SU-DHL-6 (cell line): ENCODE results near the gene FITM1.

Experiments
- H2AFZ ChIP-seq: fragments of 200-600 bp; sonication (generic); 2 replicates; pipeline ENCODE4 v1.6.1; 2014; ENCODE audit warnings: low read depth, mild to moderate bottlenecking, moderate library complexity, mixed read lengths, antibody characterized with exemption, low read length; ENCODE audit not compliant: severe bottlenecking
- H3F3A ChIP-seq: fragments of 200-600 bp; shearing (Covaris generic); 2 replicates; pipeline ENCODE4 v1.6.0; 2016; ENCODE audit warnings: antibody characterized with exemption, mild to moderate bottlenecking; ENCODE audit not compliant: insufficient read depth
- H3K27ac ChIP-seq: fragments of 200-600 bp; sonication (generic); 2 replicates; pipeline ENCODE4 v1.5.1; 2016; ENCODE audit warnings: low read depth, mild to moderate bottlenecking, low read length, moderate library complexity, mixed read lengths
- H3K27me3 ChIP-seq: fragments of 200-600 bp; sonication (generic), shearing (Covaris generic); 2 replicates; pipeline ENCODE4 v1.6.0; 2014; ENCODE audit warnings: mild to moderate bottlenecking, low read length
- H3K36me3 ChIP-seq: fragments of 200-600 bp; sonication (generic); 2 replicates; pipeline ENCODE4 v1.6.1; 2014; ENCODE audit warnings: mild to moderate bottlenecking, low read length, mixed read lengths
- H3K4me2 ChIP-seq: fragments of 300-600, 200-600 bp; shearing (Covaris generic), sonication (generic); 2 replicates; pipeline ENCODE4 v1.6.0; 2014; ENCODE audit warnings: low read length, low read depth, mild to moderate bottlenecking; ENCODE audit not compliant: poor library complexity, severe bottlenecking
- H3K4me3 ChIP-seq: fragments of 200-600 bp; sonication (generic); 2 replicates; pipeline ENCODE4 v1.5.1; 2014; ENCODE audit warnings: antibody characterized with exemption, low read length, mild to moderate bottlenecking, mixed read lengths; ENCODE audit not compliant: insufficient read depth, poor library complexity, severe bottlenecking
- H3K79me2 ChIP-seq: fragments of 200-600 bp; sonication (generic); 2 replicates; pipeline ENCODE4 v1.6.1; 2014; ENCODE audit warnings: mild to moderate bottlenecking, low read length, moderate library complexity; ENCODE audit not compliant: insufficient read depth
- H3K9ac ChIP-seq: fragments of 200-600 bp; sonication (generic); 2 replicates; pipeline ENCODE4 v1.7.0; 2014; ENCODE audit warnings: mild to moderate bottlenecking, low read length
- H3K9me2 ChIP-seq: fragments of 200-600 bp; sonication (generic); replicated peaks from 2 replicates; pipeline ENCODE4 v1.6.1; 2014; ENCODE audit warnings: low read length; ENCODE audit not compliant: insufficient read depth
- H3K9me3 ChIP-seq: fragments of 200-600 bp; sonication (generic); 2 replicates; pipeline ENCODE4 v1.6.1; 2014; ENCODE audit warnings: low read length, mixed read lengths; ENCODE audit not compliant: insufficient read depth
- H4K20me1 ChIP-seq: fragments of 200-600 bp; sonication (generic); 2 replicates; pipeline ENCODE4 v1.6.1; 2014; ENCODE audit warnings: low read depth, mild to moderate bottlenecking, antibody characterized with exemption, low read length, moderate library complexity, mixed read lengths
- CTCF ChIP-seq: fragments of 200-600 bp; sonication (generic); IDR thresholded peaks from one replicate; pipeline ENCODE4 v1.5.1; 2017; ENCODE audit warnings: antibody characterized with exemption, mild to moderate bottlenecking, low read length, moderate library complexity; ENCODE audit not compliant: insufficient read depth, poor library complexity, severe bottlenecking
- EZH2phosphoT487 ChIP-seq: fragments of 200-600 bp; sonication (generic), shearing (Covaris generic); conservative IDR thresholded peaks from 2 replicates; pipeline ENCODE4 v1.6.1; 2018; ENCODE audit warnings: mild to moderate bottlenecking, antibody characterized with exemption, low read length, moderate library complexity, mixed read lengths

The FITM1 gene

GRCh38 chr14:24176599-24176998, 46.1 kb downstream of the FITM1 start:
- Histone ChIP-seq H3K9me2 (no peaks in the 10 kb centered on the region), H4K20me1 (no peaks in the 10 kb centered on the region), H3K36me3 (no peaks in the 10 kb centered on the region), H3K27me3 (no peaks in the 10 kb centered on the region), H3K79me2 (no peaks in the 10 kb centered on the region), H3K9me3 (no peaks in the 10 kb centered on the region), H3K27ac (no peak overlapping the region), H3K4me3 (no peak overlapping the region), H3F3A (no peaks in the 10 kb centered on the region), H3K4me2 (no peak overlapping the region), H2AFZ (no peak overlapping the region), H3K9ac (no peak overlapping the region)
- TF ChIP-seq EZH2phosphoT487: no peak
- no peak for TF ChIP-seq CTCF

DNA sequence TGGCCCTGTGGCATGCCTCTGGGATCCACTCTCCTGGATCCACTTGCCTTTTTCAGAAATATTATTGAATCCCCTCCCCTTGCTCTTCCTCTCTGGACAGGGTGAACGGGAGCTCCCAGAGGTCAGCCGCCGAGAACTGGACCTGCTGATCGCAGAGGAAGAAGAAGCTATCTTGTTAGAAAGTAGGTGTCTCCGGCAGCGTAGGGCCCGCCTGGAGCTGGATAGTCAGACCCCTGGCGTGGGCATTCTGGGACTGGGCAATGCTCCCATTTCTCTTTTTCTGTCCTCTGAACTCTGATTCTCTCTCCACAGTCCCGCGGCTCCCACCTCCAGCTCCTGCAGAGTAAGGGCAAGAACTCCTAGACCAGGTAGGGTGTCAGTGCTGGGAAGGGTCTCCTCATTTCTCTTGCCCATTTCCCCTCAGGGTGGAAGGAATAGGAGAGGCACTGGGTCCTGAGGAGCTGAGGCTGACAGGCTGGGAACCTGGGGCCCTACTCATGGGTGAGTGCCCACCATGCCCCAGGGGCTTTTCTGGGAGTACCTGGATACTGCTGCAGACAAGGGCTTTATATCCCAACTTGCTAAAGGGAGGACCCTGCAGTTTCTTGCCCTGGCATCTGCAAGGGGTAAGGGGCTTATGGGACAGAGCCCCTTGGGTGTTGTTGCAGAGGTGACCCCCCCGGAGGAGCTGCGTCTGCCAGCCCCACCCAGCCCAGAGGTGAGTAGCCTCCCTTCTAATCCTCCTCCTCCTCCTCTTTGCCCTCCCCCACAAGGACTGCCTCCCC, 46.8 kb downstream of the FITM1 start:
- Histone ChIP-seq H3K9me3 (no peaks in the 10 kb centered on the region), H2AFZ (no peak overlapping the region), H3K9ac (no peak overlapping the region), H3K4me3 (no peak overlapping the region), H3K79me2 (no peaks in the 10 kb centered on the region), H4K20me1 (no peaks in the 10 kb centered on the region), H3K4me2 (no peak overlapping the region), H3K27ac (no peak overlapping the region), H3K27me3 (no peaks in the 10 kb centered on the region), H3K9me2 (no peaks in the 10 kb centered on the region), H3K36me3 (no peaks in the 10 kb centered on the region), H3F3A (no peaks in the 10 kb centered on the region)
- TF ChIP-seq EZH2phosphoT487: no peak
- no peak for TF ChIP-seq CTCF

- no peaks in the 10 kb centered on the region for H3K79me2 ChIP-seq
- H3K27me3 ChIP-seq: no peaks in the 10 kb centered on the region
- TF ChIP-seq CTCF: no peak
- TF ChIP-seq EZH2phosphoT487: no peak
- H2AFZ ChIP-seq: no peak overlapping the region
- H3K9me2 ChIP-seq: no peaks in the 10 kb centered on the region
- H3K27ac ChIP-seq: no peak overlapping the region
- no peaks in the 10 kb centered on the region for H3F3A ChIP-seq
- no peaks in the 10 kb centered on the region for H3K9me3 ChIP-seq
- no peaks in the 10 kb centered on the region for H4K20me1 ChIP-seq
- no peak overlapping the region for H3K4me2 ChIP-seq
- no peaks in the 10 kb centered on the region for H3K36me3 ChIP-seq
- H3K9ac ChIP-seq: no peak overlapping the region
- no peak overlapping the region for H3K4me3 ChIP-seq
Measured at GRCh38 chr14:24177891-24178290, 47.4 kb downstream of the FITM1 start.
